Glomerular visceral epithelial cell (primary cell): ENCODE measurements around the gene GPR87.

ENCODE experiments used
- DNase-seq: peaks from one replicate; pipeline ENCODE4 v3.0.0-alpha.2; 2016; ENCODE audit errors: extremely low spot score

Gene GPR87

DNA sequence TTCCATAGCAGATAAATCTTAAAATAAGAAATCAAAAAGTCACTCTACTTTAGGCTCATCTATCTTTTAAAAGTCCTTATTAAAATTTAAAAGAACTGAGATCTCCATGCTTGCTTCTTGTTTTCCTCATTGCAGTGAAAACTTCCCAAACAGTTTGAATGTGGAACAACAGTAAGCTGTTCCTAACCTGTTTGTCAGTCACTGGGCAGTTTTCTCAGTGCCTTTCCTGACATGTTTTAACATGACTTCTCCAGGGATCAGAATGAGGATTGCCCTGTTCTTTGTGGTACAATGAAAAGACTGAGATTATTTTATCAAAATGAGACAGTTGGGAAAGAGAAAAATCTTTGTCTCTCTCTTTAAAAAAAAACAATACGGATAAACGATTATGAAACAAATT lies 774 bp downstream of the GPR87 start:
- no peak for DNase-seq

DNA sequence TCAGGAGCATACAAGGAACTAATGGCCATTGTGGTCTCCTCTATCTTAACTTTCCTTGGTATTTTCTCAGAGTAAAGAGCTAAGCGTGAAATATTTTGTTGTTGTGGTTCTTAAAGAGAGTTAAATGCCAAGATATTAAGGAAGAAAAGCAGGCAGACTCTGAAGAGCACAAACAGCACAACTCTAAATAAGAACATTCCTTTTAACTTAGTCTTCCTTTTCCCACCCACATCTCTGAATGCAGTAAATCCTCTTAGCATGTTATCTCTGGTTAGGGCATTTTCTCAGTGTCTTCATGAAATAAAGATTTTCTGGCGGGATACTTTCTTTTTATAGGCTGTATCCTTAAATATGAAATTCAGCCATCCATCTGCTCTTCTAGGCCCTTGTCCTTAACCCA lies 1.5 kb downstream of the GPR87 start:
- DNase-seq = no peak

DNA sequence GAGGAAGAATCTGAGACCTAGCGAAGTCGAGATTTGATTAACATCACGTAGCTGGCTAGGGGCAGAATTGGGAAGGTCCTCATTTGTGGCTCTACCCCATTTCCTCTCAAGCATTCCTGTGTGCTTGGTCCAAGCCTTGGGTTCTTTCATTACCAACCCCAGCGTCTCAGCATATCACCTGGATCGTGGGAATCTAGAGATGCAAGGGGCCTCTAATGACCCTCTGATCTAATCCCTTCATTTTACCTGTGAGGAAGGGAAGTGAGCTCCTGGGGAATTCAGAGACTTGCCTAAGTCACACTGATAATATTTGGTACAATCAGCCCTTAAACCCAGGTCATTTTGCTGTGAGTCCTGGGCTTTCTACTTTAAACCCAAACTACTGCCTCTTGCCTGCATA lies 2.0 kb downstream of the GPR87 start:
- DNase-seq = no peak

DNA sequence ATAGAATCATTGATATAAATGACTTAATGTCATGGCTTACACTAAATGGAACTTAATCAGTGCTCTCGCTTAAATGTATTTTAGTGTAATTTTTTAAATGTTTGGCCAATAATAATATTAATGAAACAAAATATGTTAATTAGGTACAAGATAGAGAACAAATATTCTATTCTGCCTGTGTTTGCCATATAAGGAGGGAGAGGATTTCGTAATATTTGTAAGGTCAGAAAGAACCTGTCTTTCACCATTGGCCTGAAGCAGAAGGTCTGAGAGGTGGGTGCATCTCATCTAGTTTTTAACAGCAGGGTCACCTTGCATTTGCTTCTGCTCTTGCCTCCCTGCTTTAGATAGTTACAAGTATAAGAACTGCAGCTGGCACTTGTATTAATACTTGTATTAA lies 2.5 kb downstream of the GPR87 start:
- no peak for DNase-seq

GRCh38 chr3:151312972-151313371 lies 3.6 kb downstream of the GPR87 start:
- DNase-seq = no peak

- no peak for DNase-seq
Observed at GRCh38 chr3:151309566-151309965, 7.1 kb downstream of the GPR87 start.

- DNase-seq = no peak
Observed at GRCh38 chr3:151307583-151308488, 8.8 kb downstream of the GPR87 start.

- no peak for DNase-seq
Observed at GRCh38 chr3:151307131-151307530, 9.5 kb downstream of the GPR87 start.

DNA sequence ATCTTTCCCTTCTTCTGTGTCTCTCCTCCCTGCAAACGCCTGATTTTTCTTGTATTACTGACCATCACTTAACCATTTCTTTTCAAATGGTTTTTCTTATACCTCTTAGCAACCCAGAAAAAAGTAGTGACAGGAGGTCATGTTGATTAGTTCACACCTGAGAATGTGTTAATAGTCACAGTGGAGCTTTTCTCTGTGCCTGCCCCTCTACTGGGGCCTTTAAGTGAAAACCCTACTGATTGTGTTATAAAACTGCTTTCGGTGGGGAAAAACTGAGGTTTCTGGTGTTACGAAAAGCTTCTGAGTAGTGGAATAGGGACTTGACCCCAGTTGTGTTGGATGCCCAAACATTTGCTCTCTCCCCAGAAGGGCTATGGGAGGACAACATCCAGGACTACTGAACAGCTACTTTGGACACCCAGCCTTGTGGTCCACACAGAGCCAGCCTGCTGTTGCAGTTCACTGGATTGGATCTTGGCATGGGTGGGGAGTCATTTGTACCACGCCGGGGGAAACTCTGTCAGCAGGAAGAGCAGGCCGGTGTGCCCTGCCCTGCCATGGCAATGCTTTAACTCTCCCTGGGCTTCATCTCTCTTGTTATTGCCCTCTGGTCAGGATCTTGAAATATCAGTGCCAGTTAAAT lies 10.3 kb downstream of the GPR87 start:
- DNase-seq = peak; percentile 22

DNA sequence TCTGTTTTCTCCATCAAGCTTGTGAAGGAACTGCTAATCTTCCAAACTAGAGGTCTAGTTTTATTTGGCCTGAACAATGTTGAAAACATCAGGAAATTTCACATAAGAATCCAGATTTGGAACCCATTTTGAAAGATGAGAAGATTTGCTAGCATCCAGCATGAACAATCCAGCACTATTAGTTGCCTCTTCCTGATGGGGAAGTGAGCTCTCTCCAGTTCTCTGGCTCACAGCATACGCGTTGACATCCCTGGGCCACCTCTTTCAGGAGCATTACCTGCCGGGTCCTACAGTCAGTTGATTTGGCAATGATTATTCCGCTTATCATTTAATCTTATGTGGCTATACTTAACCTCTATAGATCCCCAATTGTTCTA lies 10.9 kb downstream of the GPR87 start:
- DNase-seq = no peak

DNA sequence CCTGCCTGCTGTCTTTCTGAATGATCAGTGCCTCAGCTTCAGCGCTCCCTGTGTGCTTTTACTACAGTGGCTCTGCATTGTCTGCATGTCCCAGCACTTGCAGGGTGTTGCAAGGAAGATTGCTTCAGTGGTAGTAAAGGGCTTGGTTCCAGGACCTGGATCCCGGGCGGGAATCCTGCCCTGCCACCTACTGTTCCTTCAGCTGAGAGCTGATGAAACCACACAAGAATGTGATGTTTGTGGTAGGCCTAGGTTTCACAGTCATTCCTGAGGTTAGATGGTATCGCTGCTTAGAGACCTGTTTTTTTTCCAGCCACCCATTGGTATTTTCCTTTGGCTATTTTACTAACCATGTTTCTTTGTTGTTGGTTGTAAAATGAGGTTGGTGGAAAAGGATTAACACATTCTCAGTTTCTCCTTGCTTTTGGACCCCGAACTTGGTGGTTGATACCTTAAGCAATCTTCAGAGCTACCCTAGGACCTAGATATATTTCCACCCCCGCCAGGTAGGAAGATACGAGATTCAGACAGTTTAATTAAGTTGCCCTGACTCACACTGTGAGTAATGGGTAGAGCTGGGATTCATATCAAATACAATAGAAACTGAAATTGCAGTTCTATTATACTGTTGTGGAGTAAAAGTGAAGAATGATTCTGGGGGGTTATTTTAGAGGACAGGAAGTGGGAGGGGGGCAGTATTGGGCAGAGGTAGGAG lies 11.4 kb downstream of the GPR87 start:
- DNase-seq = peak; percentile 95

- DNase-seq = no peak
Observed at GRCh38 chr3:151303751-151304150, 12.9 kb downstream of the GPR87 start.

DNA sequence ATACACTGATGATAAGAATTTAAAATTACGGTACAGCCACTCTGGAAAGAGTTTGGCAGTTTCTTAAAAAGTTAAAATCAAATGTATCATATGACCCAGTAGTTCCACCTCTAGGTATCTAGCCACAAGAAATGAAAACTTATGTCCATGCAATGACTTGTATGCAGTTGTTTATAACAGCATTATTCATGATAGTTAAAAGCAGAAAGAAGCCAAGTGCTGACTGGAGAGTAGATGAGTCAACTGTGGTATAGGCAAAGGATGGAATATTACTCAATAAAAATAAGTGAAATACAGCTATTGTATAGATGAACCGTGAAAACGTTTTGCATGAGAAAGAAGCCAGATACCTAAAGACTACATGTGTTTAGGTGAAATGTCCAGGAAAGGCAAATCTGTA lies 14.8 kb downstream of the GPR87 start:
- no peak for DNase-seq

DNA sequence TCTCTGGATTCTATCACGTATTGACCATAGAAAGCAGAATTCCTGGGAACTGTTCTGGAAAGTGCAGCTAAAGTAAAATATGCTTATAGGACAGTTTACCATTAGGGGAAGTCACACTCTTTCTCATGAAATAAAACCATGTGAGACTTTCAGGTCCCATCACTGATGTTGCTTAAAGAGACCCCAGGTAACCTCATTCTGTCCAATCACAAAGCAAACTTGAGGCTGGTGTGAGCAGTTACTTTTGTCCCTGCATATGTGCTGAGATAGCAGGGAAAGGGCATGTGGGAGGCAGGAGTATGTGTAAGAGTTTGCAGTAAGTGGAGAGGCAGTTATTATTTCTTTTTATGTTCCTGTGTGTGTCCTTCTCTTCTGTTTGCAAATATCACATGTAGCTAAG lies 16.1 kb downstream of the GPR87 start:
- no peak for DNase-seq

DNA sequence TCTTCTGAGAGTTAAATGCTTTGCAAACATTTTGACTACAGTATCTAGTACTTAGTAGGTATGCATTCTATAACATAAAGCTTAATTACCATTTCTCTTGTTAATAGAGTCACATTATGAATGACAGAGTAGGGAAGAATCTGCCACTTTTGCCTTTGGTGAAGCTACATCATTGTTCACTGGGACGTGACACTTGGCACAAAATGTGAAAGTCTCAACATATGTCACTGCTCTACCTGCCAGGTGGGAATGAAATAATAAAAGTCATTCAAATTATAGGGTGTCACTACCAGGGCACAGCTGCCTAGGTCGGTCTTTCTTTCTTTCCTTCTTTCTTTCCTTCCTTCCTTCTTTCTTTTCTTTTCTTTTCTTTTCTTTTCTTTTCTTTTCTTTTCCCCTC lies 17.6 kb downstream of the GPR87 start:
- DNase-seq = no peak

DNA sequence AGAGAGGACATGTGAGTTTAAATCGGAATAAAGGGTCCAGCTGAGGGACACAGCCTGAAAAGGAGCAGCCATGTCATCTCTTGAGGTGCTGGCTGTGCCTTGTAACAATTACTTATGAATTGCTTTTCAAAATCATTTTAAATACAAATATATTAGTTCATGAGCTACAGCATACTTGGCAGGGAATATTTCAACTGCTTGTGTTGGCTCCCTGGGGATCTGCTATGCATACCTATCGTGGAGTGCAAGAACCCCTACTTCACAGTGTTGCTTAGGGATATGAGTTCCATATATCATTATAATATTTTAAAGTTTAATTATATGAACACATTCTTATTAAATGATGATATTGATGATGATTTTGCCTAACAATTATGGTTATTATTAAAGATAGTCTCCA lies 19.2 kb downstream of the GPR87 start:
- no peak for DNase-seq

- no peak for DNase-seq
Observed at GRCh38 chr3:151296226-151296625, 20.4 kb downstream of the GPR87 start.

DNA sequence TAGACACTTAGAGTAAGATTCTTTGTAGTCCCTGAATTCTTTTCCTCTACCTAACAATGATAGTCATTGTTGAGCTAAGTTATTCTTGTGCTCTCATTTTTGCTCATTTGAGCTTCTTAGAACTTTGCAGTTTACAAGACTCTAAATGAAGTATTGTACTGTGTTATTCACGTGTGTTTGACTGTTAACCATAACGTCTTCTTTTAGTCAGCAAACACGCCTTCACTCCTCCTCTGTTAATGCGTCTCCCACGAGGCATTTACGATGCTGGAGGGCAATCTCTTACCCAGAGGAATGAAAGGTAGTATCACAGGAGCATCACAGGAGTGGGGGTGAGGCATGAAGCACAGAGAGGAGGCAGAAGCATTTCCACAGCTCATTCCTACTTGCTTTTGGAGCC lies 23.5 kb downstream of the GPR87 start:
- DNase-seq = no peak

GRCh38 chr3:151290673-151291072 lies 25.9 kb downstream of the GPR87 start:
- DNase-seq = peak; percentile 35

DNA sequence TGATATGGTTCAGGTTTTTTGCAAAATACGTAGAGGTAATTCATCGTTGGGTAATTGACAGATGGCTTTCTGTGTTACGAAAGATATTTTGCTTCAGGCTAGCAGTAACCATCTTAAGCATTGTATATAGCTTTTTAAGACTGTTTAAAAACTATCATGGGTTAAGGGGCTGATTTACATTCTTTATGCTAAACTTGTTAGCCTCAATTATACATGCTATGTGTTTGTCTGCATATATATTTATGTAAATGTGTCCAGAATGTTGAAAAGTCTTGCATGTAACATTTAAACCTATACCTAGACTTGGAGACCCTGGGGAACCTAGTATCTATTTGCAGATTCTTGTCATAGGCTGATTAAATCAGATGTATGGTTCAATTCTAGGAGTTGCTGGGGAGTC lies 27.2 kb downstream of the GPR87 start:
- no peak for DNase-seq

DNA sequence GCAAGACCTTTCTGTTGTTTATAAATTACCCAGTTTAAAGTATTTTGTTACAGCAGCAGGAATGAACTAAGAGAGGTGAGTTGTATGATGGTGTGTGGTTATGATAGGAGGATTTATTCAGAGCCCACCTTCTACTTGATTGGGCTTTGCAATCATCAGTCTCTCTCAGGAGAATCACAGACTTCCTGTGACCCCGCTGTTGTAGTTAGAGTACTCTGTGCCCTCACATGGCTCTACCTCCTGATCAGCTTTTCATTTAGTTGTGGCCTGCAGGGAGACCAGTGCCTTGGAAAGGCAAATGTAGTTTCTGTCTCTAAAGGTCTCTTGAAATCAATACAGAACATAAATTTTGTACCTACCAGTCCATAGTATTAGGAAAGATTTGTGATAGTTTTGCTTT lies 30.7 kb downstream of the GPR87 start:
- DNase-seq = no peak

GRCh38 chr3:151283907-151284461 lies 32.6 kb downstream of the GPR87 start:
- DNase-seq = no peak

DNA sequence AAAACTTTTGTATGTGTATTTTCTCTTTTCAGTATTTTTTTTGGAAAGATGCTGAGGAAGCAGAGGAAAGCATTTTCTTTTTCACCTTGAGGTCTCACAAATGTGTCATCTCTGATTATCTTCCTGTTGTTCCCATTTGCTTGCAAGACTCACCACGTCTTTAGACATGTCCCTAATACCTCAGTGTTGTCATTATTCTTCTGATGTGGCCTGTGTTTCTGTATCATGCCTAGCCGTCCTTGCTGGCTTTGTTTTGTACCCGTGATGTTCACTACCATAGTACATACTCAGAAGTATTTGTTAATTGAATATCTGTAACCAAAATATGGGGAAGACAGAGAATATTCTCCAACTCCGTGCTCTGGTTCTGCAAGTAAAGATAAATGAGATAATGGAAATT lies 33.2 kb downstream of the GPR87 start:
- DNase-seq = no peak
